Mucosa of stomach (tissue), 1 donor: ENCODE measurements around the gene UNC5A.

ENCODE experiments used
- H3K27me3 ChIP-seq: one replicate; pipeline ENCODE4 v1.7.0; 2013; ENCODE audit warnings: mild to moderate bottlenecking, low read length; ENCODE audit not compliant: control insufficient read depth, insufficient read depth
- H3K36me3 ChIP-seq: one replicate; pipeline ENCODE4 v1.7.0; 2013; ENCODE audit warnings: low read length; ENCODE audit not compliant: control insufficient read depth, insufficient read depth
- H3K4me1 ChIP-seq: one replicate; pipeline ENCODE4 v1.7.0; 2013; ENCODE audit warnings: mild to moderate bottlenecking, low read length; ENCODE audit not compliant: control insufficient read depth, insufficient read depth
- H3K4me3 ChIP-seq: one replicate; pipeline ENCODE4 v1.7.0; 2013; ENCODE audit warnings: low read length
- H3K9ac ChIP-seq: one replicate; pipeline ENCODE4 v1.7.0; 2013; ENCODE audit warnings: mild to moderate bottlenecking, low read length, moderate library complexity
- H3K9me3 ChIP-seq: one replicate; pipeline ENCODE4 v1.7.0; 2013; ENCODE audit warnings: mild to moderate bottlenecking, low read length, moderate library complexity; ENCODE audit not compliant: control insufficient read depth
- donor health status: Pancreatic carcinoma.

Gene UNC5A

GRCh38 chr5:176819476-176819875 is 9.1 kb downstream of the UNC5A start:
- Histone ChIP-seq H3K9me3 (no peaks in the 10 kb centered on the region), H3K27me3 (peaks cover 59% of the 10 kb centered on the region), H3K9ac (no peak overlapping the region), H3K4me3 (no peak overlapping the region), H3K4me1 (no peaks in the 10 kb centered on the region), H3K36me3 (no peaks in the 10 kb centered on the region)

DNA sequence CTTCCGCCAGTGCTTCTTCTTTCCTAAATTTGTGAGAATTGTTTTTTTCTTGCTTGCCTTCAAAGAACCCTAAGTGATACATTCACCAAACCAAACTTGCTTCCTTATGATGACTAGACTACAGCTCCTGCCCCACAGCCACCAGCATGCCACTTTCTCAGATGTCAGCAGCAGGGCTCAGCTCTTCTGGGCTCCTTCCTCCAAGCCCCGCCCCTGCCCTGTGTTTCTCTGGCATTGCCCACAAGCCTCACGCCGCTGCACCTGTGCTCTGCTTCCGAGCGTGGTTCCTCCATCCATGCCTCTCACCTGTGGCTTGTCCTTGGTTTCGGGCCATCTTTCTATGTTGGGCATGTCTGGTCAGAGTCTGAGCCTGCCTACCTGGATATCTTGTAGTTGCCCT is 10.6 kb downstream of the UNC5A start:
- Histone ChIP-seq H3K4me1 (no peaks in the 10 kb centered on the region), H3K36me3 (no peaks in the 10 kb centered on the region), H3K27me3 (peaks cover 50% of the 10 kb centered on the region), H3K4me3 (no peak overlapping the region), H3K9ac (no peak overlapping the region), H3K9me3 (no peaks in the 10 kb centered on the region)

DNA sequence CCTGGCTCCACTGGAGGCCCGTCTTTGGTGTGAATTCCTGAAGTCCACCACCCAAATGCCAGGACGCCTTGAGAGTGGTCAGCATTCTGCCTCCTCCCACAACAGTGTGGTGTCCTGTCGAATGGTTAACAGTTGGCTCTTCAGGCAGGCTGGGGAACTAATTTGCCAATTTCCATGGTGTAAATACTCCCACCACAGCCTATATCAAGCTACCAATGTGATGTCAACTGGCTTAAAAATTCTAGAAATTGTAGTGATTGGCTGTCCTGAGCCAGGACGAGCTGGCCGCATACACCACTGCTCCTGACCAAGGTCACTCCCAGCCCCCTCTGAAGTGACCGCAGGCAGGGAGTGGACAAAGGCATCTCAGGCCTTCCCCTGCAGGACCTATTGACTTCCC is 11.1 kb downstream of the UNC5A start:
- Histone ChIP-seq H3K4me1 (no peaks in the 10 kb centered on the region), H3K9me3 (no peaks in the 10 kb centered on the region), H3K27me3 (peaks cover 45% of the 10 kb centered on the region), H3K9ac (no peak overlapping the region), H3K4me3 (no peak overlapping the region), H3K36me3 (no peaks in the 10 kb centered on the region)

DNA sequence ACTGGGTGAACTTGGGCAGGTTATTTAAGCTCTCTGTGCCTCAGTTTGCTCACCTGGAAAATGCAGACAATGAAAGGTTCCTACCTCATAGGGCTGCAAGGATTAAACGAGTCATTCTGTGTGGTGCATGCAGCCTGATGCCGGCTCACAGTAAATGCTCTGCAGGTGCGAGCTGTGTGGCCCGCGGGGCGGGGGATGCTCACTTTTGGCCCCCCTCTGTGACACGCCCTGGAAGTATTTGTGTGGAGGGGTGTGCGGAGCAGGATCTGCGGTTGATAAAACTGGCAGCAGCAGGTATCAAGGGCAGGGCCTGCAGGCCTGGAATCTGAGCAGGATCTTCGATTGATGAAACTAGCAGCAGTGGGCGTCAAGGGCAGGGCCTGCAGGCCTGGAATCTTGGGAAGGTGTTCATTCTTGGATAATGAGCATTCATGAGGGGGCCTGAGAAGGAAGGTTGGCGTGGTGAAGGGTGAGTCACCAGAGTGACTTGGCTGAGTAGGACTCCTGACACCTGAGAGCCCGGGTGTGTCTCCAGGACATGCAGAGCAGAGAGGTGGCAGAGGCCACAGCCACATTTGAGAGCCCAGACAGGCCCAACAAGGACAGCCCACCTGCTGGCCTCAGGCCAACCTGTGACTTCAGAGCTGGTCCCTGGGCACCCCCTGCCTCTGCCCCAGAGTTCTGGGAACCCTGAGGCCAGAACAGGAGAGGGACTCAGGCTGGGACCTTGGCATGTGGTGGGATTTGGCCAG is 11.9 kb downstream of the UNC5A start:
- H3K9ac ChIP-seq = no peak overlapping the region
- peaks cover 37% of the 10 kb centered on the region for H3K27me3 ChIP-seq
- no peak overlapping the region for H3K4me3 ChIP-seq

GRCh38 chr5:176822793-176823481 is 12.6 kb downstream of the UNC5A start:
- no peaks in the 10 kb centered on the region for H3K4me1 ChIP-seq
- H3K36me3 ChIP-seq = no peaks in the 10 kb centered on the region
- H3K9ac ChIP-seq = no peak overlapping the region
- H3K27me3 ChIP-seq = peaks cover 31% of the 10 kb centered on the region
- no peak overlapping the region for H3K4me3 ChIP-seq
- no peaks in the 10 kb centered on the region for H3K9me3 ChIP-seq

More for the DNA sequence above, 11.9 kb downstream of the UNC5A start:
- H3K4me1 ChIP-seq = no peaks in the 10 kb centered on the region
- no peaks in the 10 kb centered on the region for H3K36me3 ChIP-seq
- no peaks in the 10 kb centered on the region for H3K9me3 ChIP-seq

DNA sequence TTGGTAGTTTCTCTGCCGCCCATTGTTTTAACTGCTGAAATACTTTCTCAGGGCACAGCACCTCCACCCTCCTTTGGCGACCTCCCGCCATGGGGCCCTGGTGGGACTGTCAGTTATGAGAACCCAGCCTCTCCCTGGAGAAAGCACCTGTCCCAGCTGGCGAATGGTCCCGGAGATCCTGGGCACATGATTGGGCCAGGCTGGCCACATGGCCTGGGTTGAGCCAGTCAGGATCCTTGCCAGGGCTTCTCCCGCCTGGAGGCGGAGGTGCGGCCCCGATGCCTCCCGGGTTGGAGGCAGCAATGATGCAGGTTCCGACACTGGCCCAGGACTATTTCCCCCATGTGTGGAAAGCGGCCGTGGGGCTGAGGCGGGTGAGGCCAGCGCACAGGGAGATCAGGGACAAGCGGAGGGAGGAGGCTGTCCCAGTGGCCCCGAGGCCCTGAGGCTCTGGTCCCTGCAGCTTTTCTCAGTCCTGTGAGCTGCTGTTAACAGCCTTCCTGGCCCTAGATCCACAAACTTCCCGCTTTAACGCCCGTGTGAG is 13.6 kb downstream of the UNC5A start:
- Histone ChIP-seq H3K36me3 (no peaks in the 10 kb centered on the region), H3K4me3 (no peak overlapping the region), H3K9ac (no peak overlapping the region), H3K27me3 (peaks cover 21% of the 10 kb centered on the region), H3K9me3 (no peaks in the 10 kb centered on the region), H3K4me1 (no peaks in the 10 kb centered on the region)

- Histone ChIP-seq H3K4me3 (no peak overlapping the region), H3K36me3 (no peaks in the 10 kb centered on the region), H3K9ac (no peak overlapping the region), H3K9me3 (no peaks in the 10 kb centered on the region), H3K4me1 (no peaks in the 10 kb centered on the region), H3K27me3 (peaks cover 15% of the 10 kb centered on the region)
Measured at GRCh38 chr5:176824604-176825003, 14.2 kb downstream of the UNC5A start.

DNA sequence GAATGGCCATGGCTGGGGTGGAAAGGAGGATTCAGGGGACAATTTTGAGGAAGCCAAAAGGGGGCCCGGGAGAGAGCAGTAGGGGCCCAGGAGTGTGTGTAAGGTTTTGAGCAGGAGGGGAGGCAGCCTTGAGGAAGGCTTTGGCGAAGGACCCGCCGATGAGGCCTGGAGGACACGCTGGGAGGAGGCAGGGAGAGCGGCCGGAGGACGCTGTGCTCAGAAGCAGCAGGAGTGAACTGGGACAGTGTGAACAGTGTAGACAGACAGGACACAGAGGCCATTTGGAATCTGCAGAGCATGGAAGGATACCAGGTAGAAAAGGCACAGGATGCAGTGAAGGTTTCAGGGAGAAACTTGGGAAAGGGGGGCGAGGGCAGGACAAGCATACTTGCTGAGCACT is 14.9 kb downstream of the UNC5A start:
- no peak overlapping the region for H3K4me3 ChIP-seq
- peaks cover 14% of the 10 kb centered on the region for H3K27me3 ChIP-seq
- no peak overlapping the region for H3K9ac ChIP-seq
- H3K36me3 ChIP-seq = no peaks in the 10 kb centered on the region
- no peaks in the 10 kb centered on the region for H3K9me3 ChIP-seq
- no peaks in the 10 kb centered on the region for H3K4me1 ChIP-seq

DNA sequence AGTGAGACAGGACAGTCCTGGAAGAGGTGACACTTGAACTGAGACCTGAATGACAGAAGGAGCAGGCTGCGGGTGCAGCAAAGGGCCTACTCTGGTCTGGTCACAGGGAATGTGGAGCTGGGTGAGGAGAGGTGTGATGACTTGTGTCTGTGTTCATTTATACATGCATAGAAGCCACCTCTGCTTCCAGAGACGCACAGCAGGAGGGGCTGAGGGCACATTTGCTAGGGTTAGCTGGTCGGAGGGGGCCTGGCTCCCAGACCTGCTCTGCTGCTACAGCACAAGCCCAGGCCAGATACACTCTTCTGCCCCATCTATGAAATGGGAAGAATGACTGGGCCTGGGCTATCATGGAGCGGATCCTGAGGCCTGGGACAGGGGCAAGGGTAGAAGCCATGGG is 15.6 kb downstream of the UNC5A start:
- Histone ChIP-seq H3K4me1 (no peaks in the 10 kb centered on the region), H3K9ac (no peak overlapping the region), H3K36me3 (no peaks in the 10 kb centered on the region), H3K27me3 (peaks cover 14% of the 10 kb centered on the region), H3K9me3 (no peaks in the 10 kb centered on the region), H3K4me3 (no peak overlapping the region)

DNA sequence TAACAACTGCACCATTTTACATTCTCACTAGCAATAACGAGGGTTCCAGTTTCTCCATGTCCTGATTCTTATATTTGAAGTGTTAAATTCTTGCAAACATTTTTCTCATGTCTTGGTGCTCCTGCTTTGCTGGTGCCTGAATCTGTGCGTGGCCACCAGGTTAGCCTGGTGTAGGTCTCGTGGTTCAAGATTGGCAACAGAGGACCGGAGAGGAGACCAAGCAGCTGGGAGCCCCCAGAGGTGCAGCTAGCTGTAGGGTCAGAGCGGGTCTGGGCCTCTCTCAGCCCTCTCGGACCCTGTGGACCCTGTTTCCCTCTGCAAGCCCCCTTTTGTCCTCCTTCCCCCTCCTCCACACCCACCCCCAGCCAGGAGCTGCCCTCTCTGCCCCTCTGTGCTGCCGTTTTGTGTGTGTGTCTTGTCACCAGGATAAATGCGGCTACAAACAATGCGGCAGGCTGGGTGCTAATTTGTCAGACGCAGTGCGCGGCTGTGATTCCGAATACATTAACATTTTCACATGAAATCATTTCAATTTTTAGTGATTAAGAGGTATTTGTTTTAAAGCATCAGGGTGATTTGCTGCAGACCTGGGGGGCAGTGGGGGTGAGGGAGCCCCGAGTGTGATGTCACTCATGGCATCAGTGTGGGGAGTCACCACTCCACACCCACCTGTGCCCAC is 17.5 kb downstream of the UNC5A start:
- H3K9ac ChIP-seq = no peak overlapping the region
- H3K9me3 ChIP-seq = no peaks in the 10 kb centered on the region
- peaks cover 14% of the 10 kb centered on the region for H3K27me3 ChIP-seq
- H3K4me1 ChIP-seq = no peaks in the 10 kb centered on the region
- H3K4me3 ChIP-seq = no peak overlapping the region
- no peaks in the 10 kb centered on the region for H3K36me3 ChIP-seq

- Histone ChIP-seq H3K36me3 (no peaks in the 10 kb centered on the region), H3K27me3 (peaks cover 9% of the 10 kb centered on the region)
Measured at GRCh38 chr5:176829320-176829719, 19.0 kb downstream of the UNC5A start.

GRCh38 chr5:176830422-176830994 is 20.1 kb downstream of the UNC5A start:
- Histone ChIP-seq H3K4me3 (no peak overlapping the region), H3K9ac (no peak overlapping the region), H3K27me3 (peaks cover 7% of the 10 kb centered on the region), H3K9me3 (no peaks in the 10 kb centered on the region), H3K4me1 (no peaks in the 10 kb centered on the region), H3K36me3 (no peaks in the 10 kb centered on the region)

More at GRCh38 chr5:176829320-176829719, 19.0 kb downstream of the UNC5A start:
- H3K4me1 ChIP-seq = no peaks in the 10 kb centered on the region
- H3K9me3 ChIP-seq = no peaks in the 10 kb centered on the region
- no peak overlapping the region for H3K9ac ChIP-seq
- no peak overlapping the region for H3K4me3 ChIP-seq
